CD4-positive, CD25-positive, alpha-beta regulatory T cell (primary cell): Measurements from ENCODE around the gene OTULIN. TPM values are rescaled to one million over a fixed set of nuclear protein-coding genes. Genes with fewer than 3 reads are reported as not detected.
A peak's percentile ranks its signal among the peaks of the same experiment; 100 is the strongest.

ENCODE experiments used
- ATAC-seq, 2 donors: fragments of 150-1000 bp; cut with Tn5 transposase; one replicate each; pipeline ENCODE4 v1.10.0; 2021; ENCODE audit warnings: low read depth in 2 of 2, moderate number of reproducible peaks in 2 of 2, moderate library complexity in 1 of 2
- DNase-seq, 3 donors: peaks; one replicate each; pipeline versions ENCODE4 v3.0.0 to v3.0.0-alpha.2; 2012 to 2022; ENCODE audit warnings: mixed read lengths in 1 of 3
- H3K27ac ChIP-seq: one replicate; pipeline ENCODE4 v1.7.0; 2013; ENCODE audit warnings: mild to moderate bottlenecking, low read length; ENCODE audit not compliant: insufficient read depth, poor library complexity, severe bottlenecking
- H3K27me3 ChIP-seq: one replicate; pipeline ENCODE4 v1.7.0; 2013; ENCODE audit warnings: low read length; ENCODE audit not compliant: control insufficient read depth, insufficient read depth
- H3K36me3 ChIP-seq: one replicate; pipeline ENCODE4 v1.7.0; 2013; ENCODE audit warnings: mild to moderate bottlenecking, low read length, moderate library complexity; ENCODE audit not compliant: control insufficient read depth, insufficient read depth
- H3K4me1 ChIP-seq: 2 replicates; pipeline ENCODE4 v1.7.0; 2013; ENCODE audit warnings: mild to moderate bottlenecking, low read length; ENCODE audit not compliant: insufficient read depth, control insufficient read depth, poor library complexity, severe bottlenecking
- H3K4me3 ChIP-seq: one replicate; pipeline ENCODE4 v1.7.0; 2013; ENCODE audit warnings: low read depth, mild to moderate bottlenecking, low read length, moderate library complexity
- H3K9me3 ChIP-seq, 2 experiments: 1 replicate in 1 of 2; 2 replicates in 1 of 2; pipeline ENCODE4 v1.7.0; 2013; ENCODE audit warnings: low read length in 2 of 2, mild to moderate bottlenecking in 1 of 2, moderate library complexity in 1 of 2; ENCODE audit not compliant: control insufficient read depth in 2 of 2
- H3K27ac Mint-ChIP-seq, 3 donors: one replicate each; pipeline ENCODE4 v1.8.0; 2020 to 2022; ENCODE audit warnings: mild to moderate bottlenecking in 3 of 3, mixed read lengths in 3 of 3, moderate library complexity in 2 of 3
- H3K27me3 Mint-ChIP-seq: one replicate; pipeline ENCODE4 v1.8.0; 2022; ENCODE audit warnings: mild to moderate bottlenecking, mixed read lengths
- H3K36me3 Mint-ChIP-seq: one replicate; pipeline ENCODE4 v1.8.0; 2020; ENCODE audit warnings: mixed read lengths
- H3K4me1 Mint-ChIP-seq, 4 donors: one replicate each; pipeline ENCODE4 v1.8.0; 2020 to 2022; ENCODE audit warnings: mixed read lengths in 4 of 4, mild to moderate bottlenecking in 1 of 4
- H3K4me3 Mint-ChIP-seq, 4 donors: one replicate each; pipeline ENCODE4 v1.8.0; 2020 to 2022; ENCODE audit warnings: mild to moderate bottlenecking in 4 of 4, mixed read lengths in 4 of 4, moderate library complexity in 3 of 4
- H3K9me3 Mint-ChIP-seq, 7 donors: one replicate each; pipeline ENCODE4 v1.8.0; 2020 to 2022; ENCODE audit warnings: mixed read lengths in 7 of 7, mild to moderate bottlenecking in 3 of 7, moderate library complexity in 2 of 7
- polyA plus RNA-seq, 4 donors: library from polyadenylated mRNA; unstranded; fragments of 300-500 nt; fragmentation: Illumina TruSeq; gene quantifications; one replicate each; pipeline ENCODE4 v1.2.3, GENCODE V29; 2021
- total RNA-seq: library from RNA; stranded (reverse); gene quantifications from one replicate; pipeline ENCODE4 v1.2.3, GENCODE V29; 2022

The OTULIN gene
- total and polyA plus RNA-seq, 5 donors from 2014 or later = 22.8 to 109 (median 27.0) TPM

DNA sequence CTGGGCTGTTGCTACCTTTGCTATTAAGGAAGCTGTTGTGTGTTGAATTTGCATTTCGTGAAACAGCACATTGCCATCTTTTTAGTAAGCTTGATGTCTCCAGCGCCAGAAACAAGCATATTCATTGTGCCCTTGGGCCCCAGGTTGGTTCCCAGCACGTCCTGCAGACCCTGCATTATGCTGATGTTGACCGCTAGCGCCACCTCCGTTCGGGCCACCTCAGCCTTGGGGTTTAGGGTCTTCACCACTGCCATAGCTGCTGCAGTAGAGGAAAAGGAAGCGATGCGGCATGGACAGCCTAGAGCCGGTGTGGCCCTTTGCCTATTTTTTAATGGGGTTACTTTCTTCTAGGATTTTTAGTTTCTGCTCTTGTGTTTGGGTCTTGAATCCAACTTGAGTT is 23.8 kb upstream of the OTULIN start:
- Histone ChIP-seq H3K27ac (no peak overlapping the region), H3K36me3 (no peaks in the 10 kb centered on the region), H3K9me3 (no peaks in the 10 kb centered on the region), H3K4me3 (no peak overlapping the region), H3K27me3 (peaks cover 3% of the 10 kb centered on the region), H3K4me1 (no peaks in the 10 kb centered on the region)
- Mint-ChIP-seq H3K36me3 (no peaks in the 10 kb centered on the region), H3K4me1 (no peaks in the 10 kb centered on the region), H3K27ac (no peak overlapping the region), H3K27me3 (peaks cover 37% of the 10 kb centered on the region), H3K9me3 (peaks cover 0 to 2% (median 0%) of the 10 kb centered on the region in 7 donors), H3K4me3 (no peak overlapping the region)
- ATAC-seq (no peak), DNase-seq (no peak)

DNA sequence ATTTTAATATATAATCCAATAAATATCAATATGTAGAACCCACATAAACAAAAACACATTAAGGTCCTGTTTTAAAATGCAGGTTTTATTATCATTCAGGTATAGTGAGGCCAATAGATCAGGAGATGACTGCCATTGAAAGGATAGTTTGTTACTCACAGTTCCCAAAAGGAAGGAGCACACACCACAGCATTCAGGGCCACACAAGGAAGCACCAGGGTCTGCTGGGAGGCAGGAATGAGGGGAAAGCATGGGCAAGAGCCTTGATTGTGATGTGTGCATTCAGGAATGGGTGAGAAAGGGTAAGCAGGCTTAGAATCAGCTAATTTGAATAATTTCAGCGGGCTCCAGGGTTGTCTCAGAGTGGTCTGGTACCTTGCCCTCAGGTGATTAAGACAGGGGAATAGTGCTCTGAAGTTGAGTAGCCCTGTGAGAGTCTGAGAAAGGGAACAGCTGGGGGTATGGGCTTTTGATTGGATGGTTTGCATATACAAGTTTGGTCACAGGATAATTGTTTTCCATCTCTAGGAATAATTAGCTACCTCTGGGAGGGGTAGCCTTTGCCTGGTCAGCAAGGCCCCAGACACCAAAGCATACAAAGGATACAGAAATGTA is 19.8 kb upstream of the OTULIN start:
- H3K9me3 Mint-ChIP-seq = peaks cover 0 to 2% (median 0%) of the 10 kb centered on the region in 7 donors
- H3K27ac Mint-ChIP-seq = no peak overlapping the region
- peaks cover 4% of the 10 kb centered on the region for H3K4me1 ChIP-seq
- H3K4me1 Mint-ChIP-seq = peaks cover 0 to 4% (median 0%) of the 10 kb centered on the region in 4 donors
- no peaks in the 10 kb centered on the region for H3K36me3 ChIP-seq
- DNase-seq = no peak
- no peaks in the 10 kb centered on the region for H3K36me3 Mint-ChIP-seq
- H3K9me3 ChIP-seq = no peaks in the 10 kb centered on the region
- peaks cover 36% of the 10 kb centered on the region for H3K27me3 Mint-ChIP-seq
- H3K4me3 Mint-ChIP-seq = no peak overlapping the region
- no peak overlapping the region for H3K27ac ChIP-seq
- H3K27me3 ChIP-seq = peaks cover under 1% of the 10 kb centered on the region
- ATAC-seq = no peak
- H3K4me3 ChIP-seq = no peak overlapping the region

DNA sequence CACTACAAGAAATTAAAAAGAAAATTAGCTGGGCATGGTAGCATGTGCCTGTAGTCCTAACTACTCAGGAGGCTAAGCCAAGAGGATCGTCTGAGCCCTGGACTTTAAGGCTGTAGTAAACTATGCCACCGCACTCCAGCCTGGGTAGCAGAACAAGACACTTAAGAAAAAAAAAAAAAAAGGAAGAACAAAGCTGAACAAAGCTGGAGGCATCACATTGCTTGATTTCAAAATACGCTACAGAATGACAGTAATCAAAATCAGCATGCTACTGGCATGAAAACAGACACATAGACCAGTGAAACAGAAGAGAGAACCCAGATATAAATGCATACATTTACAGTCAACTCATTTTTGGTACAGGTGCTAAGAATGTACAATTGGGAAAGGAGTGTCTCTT is 14.5 kb upstream of the OTULIN start:
- no peak overlapping the region for H3K4me3 ChIP-seq
- Mint-ChIP-seq H3K27ac (no peak overlapping the region), H3K4me1 (peaks cover 0 to 5% (median 2%) of the 10 kb centered on the region in 4 donors), H3K9me3 (no peaks in the 10 kb centered on the region), H3K4me3 (no peak overlapping the region), H3K27me3 (peaks cover 22% of the 10 kb centered on the region), H3K36me3 (no peaks in the 10 kb centered on the region)
- DNase-seq = no peak
- no peaks in the 10 kb centered on the region for H3K9me3 ChIP-seq
- H3K27ac ChIP-seq = no peak overlapping the region
- peaks cover 3% of the 10 kb centered on the region for H3K27me3 ChIP-seq
- H3K36me3 ChIP-seq = no peaks in the 10 kb centered on the region
- ATAC-seq = no peak
- H3K4me1 ChIP-seq = peaks cover 4% of the 10 kb centered on the region

DNA sequence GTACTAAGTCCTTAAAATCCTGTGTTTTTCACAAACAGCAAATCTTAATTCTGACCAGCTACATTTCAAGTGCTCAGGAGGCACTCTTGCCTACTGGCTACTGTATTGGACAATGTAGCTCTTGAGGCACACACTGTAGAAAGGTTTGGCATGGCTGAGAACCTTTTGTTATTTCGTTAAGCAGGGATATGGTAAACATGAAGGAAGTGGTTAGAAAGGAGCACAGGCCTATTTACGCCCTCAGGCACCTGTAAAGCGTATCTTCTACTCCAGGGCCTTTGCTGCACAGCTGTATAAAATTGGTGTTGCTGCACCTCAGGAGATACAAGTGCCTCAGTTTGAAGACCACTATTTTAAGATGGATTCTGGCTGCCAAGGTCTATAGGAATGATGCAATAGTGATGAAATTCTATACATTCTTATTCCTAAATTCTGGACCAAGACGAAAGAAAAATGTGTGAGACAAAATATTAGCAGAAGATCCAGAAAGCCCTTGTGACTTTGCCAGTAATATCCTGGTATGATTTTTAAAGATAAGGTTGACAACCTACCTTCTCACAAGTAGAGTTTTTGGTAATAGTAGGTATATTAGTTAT is 9.3 kb upstream of the OTULIN start:
- peaks cover 5 to 15% (median 6%) of the 10 kb centered on the region in 4 donors for H3K4me1 Mint-ChIP-seq
- DNase-seq = no peak
- Histone ChIP-seq H3K36me3 (no peaks in the 10 kb centered on the region), H3K4me3 (no peak overlapping the region), H3K9me3 (no peaks in the 10 kb centered on the region), H3K27me3 (no peaks in the 10 kb centered on the region), H3K27ac (no peak overlapping the region), H3K4me1 (peaks cover 5% of the 10 kb centered on the region)
- ATAC-seq = no peak
- no peak overlapping the region for H3K4me3 Mint-ChIP-seq
- H3K36me3 Mint-ChIP-seq = no peaks in the 10 kb centered on the region
- peaks cover 10% of the 10 kb centered on the region for H3K27me3 Mint-ChIP-seq
- H3K9me3 Mint-ChIP-seq = no peaks in the 10 kb centered on the region
- H3K27ac Mint-ChIP-seq = no peak overlapping the region

DNA sequence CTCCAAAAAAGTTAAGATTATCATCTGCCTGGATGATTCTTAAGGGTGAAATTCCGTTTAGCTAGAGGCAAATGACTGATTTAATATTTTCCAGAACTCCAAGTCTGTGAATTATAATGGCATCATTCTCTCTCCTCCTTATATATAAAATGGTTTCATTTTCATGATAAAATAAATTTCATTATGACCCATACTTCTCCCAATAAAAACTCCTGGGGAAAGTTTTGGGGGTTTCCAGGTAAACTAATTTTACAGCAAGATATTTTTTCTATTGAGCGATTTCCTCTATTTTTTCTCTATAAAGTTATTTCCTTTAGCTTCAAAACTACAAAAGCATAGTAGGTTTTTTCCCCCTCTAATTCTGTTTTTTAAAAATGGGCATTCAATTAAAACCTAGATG is 7.6 kb upstream of the OTULIN start:
- Mint-ChIP-seq H3K4me1 (peaks cover 5 to 30% (median 15%) of the 10 kb centered on the region in 4 donors), H3K9me3 (no peaks in the 10 kb centered on the region), H3K4me3 (no peak overlapping the region), H3K27me3 (no peaks in the 10 kb centered on the region), H3K27ac (no peak overlapping the region), H3K36me3 (no peaks in the 10 kb centered on the region)
- Histone ChIP-seq H3K9me3 (no peaks in the 10 kb centered on the region), H3K4me3 (no peak overlapping the region), H3K27ac (no peak overlapping the region), H3K27me3 (no peaks in the 10 kb centered on the region), H3K36me3 (peaks cover under 1% of the 10 kb centered on the region), H3K4me1 (peaks cover 13% of the 10 kb centered on the region)
- no peak for DNase-seq
- ATAC-seq = no peak

DNA sequence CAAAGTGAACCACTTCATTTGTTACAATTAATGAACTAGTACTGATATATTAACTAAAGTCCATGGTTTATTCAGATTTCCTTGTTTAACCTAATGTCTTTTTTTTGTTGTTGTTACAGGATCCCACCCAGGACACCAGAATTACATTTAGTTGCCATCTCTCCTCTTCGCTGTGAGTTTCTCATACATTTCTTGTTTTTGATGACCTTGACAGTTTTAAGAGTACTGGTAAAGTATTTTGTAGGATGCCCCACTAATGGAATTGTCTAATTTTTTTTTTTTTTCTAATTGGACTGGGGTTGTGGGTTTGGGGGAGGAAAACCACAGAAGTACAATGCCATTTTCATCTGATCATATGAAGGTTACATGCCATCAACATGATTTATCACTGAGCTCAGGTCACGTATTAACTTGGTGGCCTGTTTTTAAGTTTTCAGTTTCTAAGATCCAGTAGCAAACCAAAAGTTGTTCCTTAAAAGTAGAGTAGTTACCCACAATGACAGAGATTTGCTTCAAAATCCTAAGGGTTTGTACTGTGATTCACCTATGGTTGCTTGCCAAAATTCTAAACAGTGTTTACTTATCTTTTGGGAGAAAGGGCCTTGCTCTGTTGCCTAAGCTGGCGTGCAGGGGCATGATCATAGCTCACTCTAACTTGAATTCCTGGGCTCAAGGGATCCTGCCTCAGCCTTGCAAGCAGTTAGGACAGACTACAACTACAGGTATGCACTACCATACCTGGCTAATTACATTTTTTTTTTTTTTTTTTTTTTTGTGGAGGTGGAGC is 4.5 kb upstream of the OTULIN start:
- Histone ChIP-seq H3K9me3 (no peaks in the 10 kb centered on the region), H3K36me3 (peaks cover 3% of the 10 kb centered on the region), H3K27me3 (no peaks in the 10 kb centered on the region), H3K4me1 (peaks cover 26% of the 10 kb centered on the region), H3K4me3 (no peak overlapping the region), H3K27ac (no peak overlapping the region)
- DNase-seq (no peak), ATAC-seq (no peak)
- H3K36me3 Mint-ChIP-seq = no peaks in the 10 kb centered on the region
- H3K27me3 Mint-ChIP-seq = no peaks in the 10 kb centered on the region
- no peaks in the 10 kb centered on the region for H3K9me3 Mint-ChIP-seq
- H3K4me1 Mint-ChIP-seq = peaks cover 7 to 52% (median 32%) of the 10 kb centered on the region in 4 donors
- H3K4me3 Mint-ChIP-seq = peak overlapping the region in 2 of 4 donors; percentile 33 to 45
- no peak overlapping the region for H3K27ac Mint-ChIP-seq

DNA sequence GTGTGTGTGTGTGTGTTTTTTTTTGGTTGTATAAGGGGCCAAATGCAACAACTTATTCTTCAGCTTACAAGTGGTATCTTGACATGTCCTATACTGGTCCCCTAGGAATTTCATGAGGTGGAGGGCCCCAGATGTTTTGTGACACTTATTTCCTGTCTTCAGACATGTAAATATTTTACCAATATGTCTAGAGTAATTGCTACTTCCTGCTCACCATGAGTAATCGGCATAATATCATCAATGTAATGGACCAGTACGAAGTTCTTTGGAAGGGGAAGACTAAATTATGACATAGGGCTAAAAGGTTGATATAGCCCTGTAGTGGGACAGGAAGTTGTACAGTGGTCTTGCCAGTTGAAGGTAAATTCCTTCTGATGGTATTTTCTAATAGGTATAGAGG is 3.7 kb upstream of the OTULIN start:
- H3K4me3 Mint-ChIP-seq = peak overlapping the region; percentile 18 to 83 (median 58)
- no peaks in the 10 kb centered on the region for H3K27me3 Mint-ChIP-seq
- Histone ChIP-seq H3K27me3 (no peaks in the 10 kb centered on the region), H3K27ac (no peak overlapping the region), H3K9me3 (no peaks in the 10 kb centered on the region), H3K36me3 (peaks cover 3% of the 10 kb centered on the region), H3K4me3 (no peak overlapping the region), H3K4me1 (peaks cover 33% of the 10 kb centered on the region)
- DNase-seq (no peak), ATAC-seq (no peak)
- no peaks in the 10 kb centered on the region for H3K9me3 Mint-ChIP-seq
- H3K4me1 Mint-ChIP-seq = peaks cover 7 to 55% (median 32%) of the 10 kb centered on the region in 4 donors
- peak overlapping the region in 1 of 3 donors; percentile 43 for H3K27ac Mint-ChIP-seq
- H3K36me3 Mint-ChIP-seq = no peaks in the 10 kb centered on the region
